Activated CD4-positive, alpha-beta T cell treated with anti-CD3 and anti-CD28 coated beads, Interleukin-2, amount 10 ng/mL, durations not matched to agents 7 days and 5 days (primary cell): ENCODE results near the gene MAP7D3. TPM values are rescaled to one million over a fixed set of nuclear protein-coding genes. Genes with fewer than 3 reads are reported as not detected.
A peak's percentile ranks its signal among the peaks of the same experiment; 100 is the strongest.

Source experiments
- CTCF ChIA-PET: fragments of 350-600 bp; sonication (Branson Sonifier 250); formaldehyde crosslinking; loops from one replicate; lab custom pipeline; 2021; ENCODE audit warnings: antibody characterized with exemption; lab: Charles Lee
- POLR2A ChIA-PET: fragments of 350-600 bp; sonication (Branson Sonifier 250); formaldehyde crosslinking; loops from one replicate; lab custom pipeline; 2021; ENCODE audit warnings: antibody characterized with exemption; lab: Charles Lee
- DNase-seq: peaks from one replicate; pipeline ENCODE4 v3.0.0-alpha.2; 2020
- H3K27ac Mint-ChIP-seq: one replicate; pipeline ENCODE4 v1.8.0; 2021; ENCODE audit warnings: mild to moderate bottlenecking, moderate library complexity, mixed read lengths
- H3K27me3 Mint-ChIP-seq: one replicate; pipeline ENCODE4 v1.8.0; 2021; ENCODE audit warnings: mixed read lengths
- H3K36me3 Mint-ChIP-seq: one replicate; pipeline ENCODE4 v1.8.0; 2021; ENCODE audit warnings: low read depth, mixed read lengths
- H3K4me1 Mint-ChIP-seq: one replicate; pipeline ENCODE4 v1.8.0; 2021; ENCODE audit warnings: mixed read lengths
- H3K4me3 Mint-ChIP-seq: one replicate; pipeline ENCODE4 v1.8.0; 2021; ENCODE audit warnings: mild to moderate bottlenecking, moderate library complexity, mixed read lengths
- H3K9me3 Mint-ChIP-seq: one replicate; pipeline ENCODE4 v1.8.0; 2021; ENCODE audit warnings: mixed read lengths
- total RNA-seq, 2 experiments: library from RNA; stranded (reverse); gene quantifications; one replicate each; pipeline ENCODE4 v1.2.3, GENCODE V29; 2021

Gene MAP7D3
- total RNA-seq, 2 experiments from 2014 or later = 11.2 to 13.5 TPM

- POLR2A ChIA-PET = no interaction called here
- H3K4me3 Mint-ChIP-seq = no peak overlapping the region
- no peak for DNase-seq
- H3K27ac Mint-ChIP-seq = peak overlapping the region; percentile 82
- CTCF ChIA-PET = interaction anchor here (0.5 kb wide), 1 partner anchor 42 kb away, joined by 3 read pairs; no protein-coding TSS in a partner anchor
- H3K36me3 Mint-ChIP-seq = peaks cover 44% of the 10 kb centered on the region
- H3K9me3 Mint-ChIP-seq = no peaks in the 10 kb centered on the region
- no peaks in the 10 kb centered on the region for H3K27me3 Mint-ChIP-seq
- H3K4me1 Mint-ChIP-seq = peaks cover 29% of the 10 kb centered on the region
These were observed 22.4 kb downstream of the MAP7D3 start for GRCh38 chrX:136228839-136229207.

- Mint-ChIP-seq H3K4me3 (no peak overlapping the region), H3K36me3 (peaks cover 48% of the 10 kb centered on the region), H3K4me1 (peaks cover 29% of the 10 kb centered on the region), H3K9me3 (no peaks in the 10 kb centered on the region), H3K27me3 (no peaks in the 10 kb centered on the region), H3K27ac (peak overlapping the region; percentile 82)
- peak; percentile 30 for DNase-seq
- CTCF ChIA-PET = no interaction called here
- POLR2A ChIA-PET = no interaction called here
These were observed 23.0 kb downstream of the MAP7D3 start for GRCh38 chrX:136227948-136228838.

DNA sequence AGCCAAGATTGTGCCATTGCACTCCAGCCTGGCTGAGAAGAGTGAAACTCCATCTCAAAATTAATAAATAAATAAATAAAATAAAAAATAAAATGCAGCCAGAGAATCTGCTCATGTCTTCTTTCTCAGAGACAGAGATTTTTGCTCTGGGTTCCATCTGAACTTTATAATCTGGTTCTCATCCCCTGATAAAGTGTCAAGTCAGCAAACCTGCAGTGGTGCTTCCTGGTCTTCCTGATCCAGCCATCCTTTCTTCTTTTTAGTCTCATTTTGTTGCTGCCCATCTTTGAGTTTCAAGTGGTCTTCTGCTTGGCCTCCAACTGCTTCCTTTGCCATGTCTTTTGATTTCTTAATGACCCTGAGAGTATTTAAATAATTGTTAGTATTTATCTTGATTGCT, 24.1 kb downstream of the MAP7D3 start:
- H3K4me3 Mint-ChIP-seq = no peak overlapping the region
- H3K27ac Mint-ChIP-seq = peak overlapping the region; percentile 20
- ChIA-PET POLR2A (no interaction called here), CTCF (no interaction called here)
- no peaks in the 10 kb centered on the region for H3K27me3 Mint-ChIP-seq
- DNase-seq = no peak
- peaks cover 29% of the 10 kb centered on the region for H3K4me1 Mint-ChIP-seq
- H3K9me3 Mint-ChIP-seq = no peaks in the 10 kb centered on the region
- peaks cover 47% of the 10 kb centered on the region for H3K36me3 Mint-ChIP-seq

DNA sequence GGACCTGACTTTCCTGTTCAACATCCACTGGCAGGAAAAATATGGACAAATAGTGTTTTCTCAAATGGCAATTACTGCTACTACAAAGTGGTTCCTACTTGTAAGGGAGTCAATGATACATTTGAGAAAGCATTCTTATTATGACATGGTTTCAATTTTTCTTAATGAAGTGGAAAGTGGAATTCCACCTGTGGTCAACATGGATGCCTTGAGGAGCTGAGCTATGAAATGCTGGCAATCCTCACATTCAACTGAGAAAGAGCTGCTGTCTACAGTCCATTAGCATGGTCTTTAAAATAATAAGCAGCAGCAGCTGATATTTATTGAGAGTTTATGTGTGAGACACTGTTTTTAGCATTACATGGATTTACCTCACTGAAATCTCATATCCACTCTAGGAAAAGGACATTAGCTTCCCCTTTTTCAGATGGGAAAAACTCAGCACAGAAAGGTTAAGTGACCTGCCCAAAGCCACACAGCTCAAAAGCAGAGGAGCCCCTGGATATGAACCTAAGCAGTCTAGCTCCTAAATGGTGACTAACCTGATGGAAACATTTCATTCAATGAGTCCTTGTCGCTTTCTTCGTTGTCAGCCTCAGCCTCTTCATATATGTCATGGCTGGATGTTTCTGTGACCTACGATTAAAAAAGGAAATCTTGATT, 29.2 kb downstream of the MAP7D3 start:
- Mint-ChIP-seq H3K27me3 (no peaks in the 10 kb centered on the region), H3K36me3 (peaks cover 50% of the 10 kb centered on the region), H3K9me3 (no peaks in the 10 kb centered on the region), H3K27ac (no peak overlapping the region), H3K4me3 (no peak overlapping the region), H3K4me1 (peaks cover 22% of the 10 kb centered on the region)
- DNase-seq = no peak
- ChIA-PET POLR2A (no interaction called here), CTCF (interaction anchor here (1.6 kb wide), 1 partner anchor 20 kb away, joined by 3 read pairs; no protein-coding TSS in a partner anchor)

- ChIA-PET CTCF (no interaction called here), POLR2A (no interaction called here)
- Mint-ChIP-seq H3K9me3 (no peaks in the 10 kb centered on the region), H3K27me3 (no peaks in the 10 kb centered on the region), H3K36me3 (peaks cover 42% of the 10 kb centered on the region), H3K4me1 (peaks cover 22% of the 10 kb centered on the region), H3K27ac (no peak overlapping the region), H3K4me3 (no peak overlapping the region)
- no peak for DNase-seq
These were observed 30.2 kb downstream of the MAP7D3 start for GRCh38 chrX:136220951-136221350.

- no peaks in the 10 kb centered on the region for H3K27me3 Mint-ChIP-seq
- H3K4me1 Mint-ChIP-seq = peaks cover 22% of the 10 kb centered on the region
- ChIA-PET CTCF (no interaction called here), POLR2A (no interaction called here)
- no peak for DNase-seq
- H3K9me3 Mint-ChIP-seq = no peaks in the 10 kb centered on the region
- peaks cover 38% of the 10 kb centered on the region for H3K36me3 Mint-ChIP-seq
- H3K27ac Mint-ChIP-seq = no peak overlapping the region
- no peak overlapping the region for H3K4me3 Mint-ChIP-seq
These were observed 30.7 kb downstream of the MAP7D3 start for GRCh38 chrX:136220540-136220939.

- Mint-ChIP-seq H3K27me3 (no peaks in the 10 kb centered on the region), H3K27ac (no peak overlapping the region), H3K36me3 (peaks cover 34% of the 10 kb centered on the region), H3K4me1 (peaks cover 22% of the 10 kb centered on the region), H3K9me3 (no peaks in the 10 kb centered on the region), H3K4me3 (no peak overlapping the region)
- no peak for DNase-seq
- CTCF ChIA-PET = no interaction called here
- POLR2A ChIA-PET = no interaction called here
These were observed 31.3 kb downstream of the MAP7D3 start for GRCh38 chrX:136219893-136220292.

DNA sequence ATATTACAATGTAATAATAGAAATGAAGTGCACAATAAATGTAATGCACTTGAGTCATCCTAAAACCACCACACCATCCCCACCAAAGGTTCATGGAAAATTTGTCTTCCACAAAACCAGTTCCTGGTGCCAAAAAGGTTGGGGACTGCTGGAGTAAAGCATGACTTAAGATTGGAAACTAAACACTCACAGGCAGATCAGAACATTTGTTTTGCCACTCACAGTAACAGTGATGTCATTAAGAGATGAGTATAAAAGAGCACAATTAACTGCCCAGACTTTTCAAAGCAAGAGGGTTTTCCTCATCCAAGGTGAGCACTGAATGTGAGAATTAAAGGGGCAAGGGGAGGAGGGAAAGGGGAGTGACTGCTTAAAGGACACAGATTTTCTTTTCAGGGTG, 35.6 kb downstream of the MAP7D3 start:
- ChIA-PET CTCF (no interaction called here), POLR2A (no interaction called here)
- H3K27ac Mint-ChIP-seq = no peak overlapping the region
- peaks cover 17% of the 10 kb centered on the region for H3K36me3 Mint-ChIP-seq
- H3K4me1 Mint-ChIP-seq = peaks cover 13% of the 10 kb centered on the region
- DNase-seq = no peak
- H3K4me3 Mint-ChIP-seq = no peak overlapping the region
- no peaks in the 10 kb centered on the region for H3K27me3 Mint-ChIP-seq
- no peaks in the 10 kb centered on the region for H3K9me3 Mint-ChIP-seq

- ChIA-PET POLR2A (no interaction called here), CTCF (no interaction called here)
- no peak overlapping the region for H3K4me3 Mint-ChIP-seq
- no peak overlapping the region for H3K27ac Mint-ChIP-seq
- peaks cover 10% of the 10 kb centered on the region for H3K4me1 Mint-ChIP-seq
- DNase-seq = no peak
- H3K36me3 Mint-ChIP-seq = peaks cover 13% of the 10 kb centered on the region
- no peaks in the 10 kb centered on the region for H3K27me3 Mint-ChIP-seq
- no peaks in the 10 kb centered on the region for H3K9me3 Mint-ChIP-seq
These were observed 36.6 kb downstream of the MAP7D3 start for GRCh38 chrX:136214551-136214950.

- POLR2A ChIA-PET = no interaction called here
- H3K4me3 Mint-ChIP-seq = no peak overlapping the region
- CTCF ChIA-PET = no interaction called here
- no peaks in the 10 kb centered on the region for H3K27me3 Mint-ChIP-seq
- no peaks in the 10 kb centered on the region for H3K9me3 Mint-ChIP-seq
- no peak for DNase-seq
- peaks cover 2% of the 10 kb centered on the region for H3K36me3 Mint-ChIP-seq
- no peaks in the 10 kb centered on the region for H3K4me1 Mint-ChIP-seq
- no peak overlapping the region for H3K27ac Mint-ChIP-seq
These were observed 38.6 kb downstream of the MAP7D3 start for GRCh38 chrX:136212557-136213111.

- H3K4me3 Mint-ChIP-seq = no peak overlapping the region
- no peaks in the 10 kb centered on the region for H3K4me1 Mint-ChIP-seq
- DNase-seq = no peak
- H3K36me3 Mint-ChIP-seq = peaks cover 2% of the 10 kb centered on the region
- ChIA-PET POLR2A (no interaction called here), CTCF (no interaction called here)
- H3K27me3 Mint-ChIP-seq = no peaks in the 10 kb centered on the region
- H3K9me3 Mint-ChIP-seq = no peaks in the 10 kb centered on the region
- no peak overlapping the region for H3K27ac Mint-ChIP-seq
These were observed 39.2 kb downstream of the MAP7D3 start for GRCh38 chrX:136211766-136212556.

DNA sequence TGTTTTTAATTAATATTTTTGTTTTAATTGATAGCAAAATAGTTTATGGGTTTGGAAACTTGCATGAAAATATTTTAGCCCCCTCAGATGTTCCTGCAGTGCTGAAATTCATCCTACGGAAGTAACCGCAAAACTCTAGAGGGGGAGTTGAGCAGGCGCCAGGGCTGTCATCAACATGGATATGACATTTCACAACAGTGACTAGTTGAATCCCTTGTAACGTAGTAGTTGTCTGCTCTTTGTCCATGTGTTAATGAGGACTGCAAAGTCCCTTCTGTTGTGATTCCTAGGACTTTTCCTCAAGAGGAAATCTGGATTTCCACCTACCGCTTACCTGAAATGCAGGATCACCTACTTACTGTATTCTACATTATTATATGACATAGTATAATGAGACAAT, 40.4 kb downstream of the MAP7D3 start:
- Mint-ChIP-seq H3K4me3 (no peak overlapping the region), H3K4me1 (peaks cover 4% of the 10 kb centered on the region), H3K27ac (no peak overlapping the region), H3K27me3 (no peaks in the 10 kb centered on the region), H3K36me3 (peaks cover 2% of the 10 kb centered on the region), H3K9me3 (no peaks in the 10 kb centered on the region)
- POLR2A ChIA-PET = no interaction called here
- CTCF ChIA-PET = no interaction called here
- no peak for DNase-seq
